ENCODE measurements around the gene HOXA11.

Gene HOXA11

DNA sequence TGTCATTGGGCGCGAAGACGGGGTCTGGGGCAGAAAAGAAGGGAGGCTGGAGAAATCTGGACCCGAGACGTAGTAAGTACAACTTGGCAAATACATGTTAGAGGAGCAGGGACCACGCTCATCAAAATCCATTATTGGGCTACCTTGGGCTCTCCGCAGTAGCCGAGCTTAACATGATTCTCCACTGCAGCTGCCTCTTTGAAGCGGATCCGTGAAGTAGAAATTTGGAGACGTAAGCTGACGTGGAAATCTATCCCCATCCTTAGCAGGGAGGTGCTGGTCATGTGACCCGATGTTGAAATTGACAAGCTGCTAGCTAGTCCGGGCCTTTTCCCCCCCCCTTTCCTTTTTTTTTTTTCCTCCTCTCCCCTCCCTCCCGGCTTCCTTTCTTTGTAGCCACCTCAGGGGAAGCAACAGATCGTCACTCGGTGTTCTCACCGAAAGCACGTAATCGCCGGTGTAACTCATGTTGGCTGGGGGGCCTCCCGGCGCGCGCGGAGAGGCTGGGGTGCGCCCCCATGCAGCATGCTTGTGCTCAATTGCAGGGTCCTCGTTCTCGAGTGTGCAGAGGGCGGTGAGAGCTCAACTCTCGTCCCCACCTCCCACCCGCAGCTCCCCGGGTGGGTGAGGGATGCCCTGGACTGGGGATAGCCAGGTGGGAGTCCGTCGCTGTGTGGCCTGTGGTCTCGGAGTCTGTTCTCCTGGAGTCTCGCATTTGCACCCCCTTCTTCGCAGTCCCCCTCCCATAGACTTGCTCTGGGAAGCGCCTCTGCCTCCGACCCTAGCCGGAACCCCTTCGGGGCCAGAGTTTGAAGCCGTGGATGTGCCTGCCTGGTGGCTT, at the start of gene HOXA11:
TSS of gene HOXA11 (minus strand) at position 220 of the 841 bp plus-strand sequence. CDS start at position 132, 88 bp downstream.
- no peak for DNase-seq (ENCODE audit: low read depth)

DNA sequence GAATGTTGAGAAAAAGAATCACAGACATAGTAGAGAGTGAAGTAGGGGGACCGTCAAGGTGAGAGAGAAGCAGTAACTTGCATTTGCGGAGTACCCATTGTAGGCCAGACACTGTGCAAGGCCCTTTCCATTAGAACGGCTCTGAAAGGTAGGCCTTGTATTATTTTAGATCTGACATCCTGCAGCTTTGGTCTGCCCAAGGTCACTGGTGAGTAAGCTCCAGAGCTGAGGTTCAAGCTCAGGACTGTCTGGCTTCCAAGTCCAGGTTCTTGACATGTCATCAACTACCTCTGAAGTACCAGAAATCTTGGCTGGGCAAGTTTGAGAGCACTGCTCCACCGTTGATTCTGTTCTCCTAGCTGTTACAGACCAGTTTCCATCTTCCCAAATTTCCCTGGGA, 44.4 kb upstream of the HOXA11 start:
- DNase-seq (ENCODE audit: low read depth) = no peak

DNA sequence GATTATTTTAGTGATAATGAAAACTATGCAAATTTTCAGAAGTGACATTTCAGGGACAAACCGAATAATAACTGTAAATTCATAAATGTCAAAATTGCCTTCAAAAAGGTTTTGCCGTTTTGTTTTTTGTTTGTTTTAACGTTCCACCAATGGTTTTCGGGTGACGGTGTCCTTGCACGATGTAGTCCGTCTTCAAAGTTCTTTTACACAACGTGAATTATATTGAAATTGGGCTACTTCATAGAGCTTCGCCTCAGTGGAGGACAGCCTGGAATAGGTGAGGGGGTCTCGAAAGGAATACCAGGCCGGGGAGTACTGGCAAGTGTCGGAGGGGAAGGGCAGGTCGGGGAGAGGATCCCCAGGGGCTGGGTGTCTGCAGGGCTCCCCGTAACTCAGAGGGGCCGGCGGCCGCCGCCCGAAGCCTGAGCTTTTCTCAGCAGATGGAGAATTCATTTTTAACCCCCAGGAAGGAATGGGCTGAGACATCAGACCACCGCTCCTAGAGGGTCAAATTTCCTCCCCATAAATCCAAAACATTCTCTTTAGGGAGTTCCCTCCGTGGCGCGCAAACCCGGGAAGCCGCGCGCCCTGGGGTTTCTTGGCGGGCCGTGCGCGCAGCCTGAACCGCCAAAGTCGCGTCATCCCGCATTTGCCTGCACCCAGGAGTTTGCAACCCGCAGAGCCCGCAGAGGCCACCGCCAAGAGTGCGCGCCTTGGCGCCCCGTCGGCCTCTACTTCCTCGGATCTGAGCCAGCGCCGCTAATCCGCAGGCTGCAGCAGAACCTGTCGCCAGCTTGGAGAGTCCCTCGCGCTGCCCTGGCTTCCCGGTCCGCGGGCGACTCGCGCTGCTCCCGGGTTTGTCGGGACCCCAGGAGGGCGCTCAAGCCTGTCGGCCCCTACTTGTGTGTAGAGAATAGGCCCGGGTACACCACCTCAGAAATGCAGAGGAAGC, 40.2 kb upstream of the HOXA11 start:
- DNase-seq (ENCODE audit: low read depth) = no peak

DNA sequence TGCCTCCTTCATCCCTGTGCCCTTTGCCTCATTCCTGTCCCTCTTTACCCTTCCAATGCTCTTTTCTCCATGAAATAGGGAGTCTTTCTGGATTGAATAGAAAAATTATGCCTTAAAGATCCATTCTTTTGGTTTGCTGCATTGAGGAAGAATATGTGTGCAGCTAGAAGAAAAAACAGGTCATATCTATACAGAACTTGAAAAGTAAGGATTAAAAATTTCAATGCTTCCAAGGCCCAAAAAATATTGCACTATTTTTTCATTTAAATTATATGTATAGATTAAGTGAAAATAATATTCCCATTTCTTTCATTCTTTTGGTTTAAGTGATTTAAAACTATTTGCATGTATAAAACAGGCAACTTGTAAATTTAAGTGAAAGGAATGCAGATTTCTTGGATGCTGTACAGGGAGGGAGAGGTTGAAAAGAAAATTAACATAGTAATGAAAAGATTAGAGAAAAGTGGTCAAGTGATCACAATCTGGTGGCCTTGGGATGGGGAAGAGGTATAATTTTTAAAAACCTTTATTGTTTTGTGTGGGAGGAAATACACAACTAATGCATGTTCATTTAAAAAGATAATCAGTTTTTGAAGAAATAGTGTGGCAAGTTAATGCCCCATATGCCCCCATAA, 39.0 kb upstream of the HOXA11 start:
- DNase-seq (ENCODE audit: low read depth) = no peak

DNA sequence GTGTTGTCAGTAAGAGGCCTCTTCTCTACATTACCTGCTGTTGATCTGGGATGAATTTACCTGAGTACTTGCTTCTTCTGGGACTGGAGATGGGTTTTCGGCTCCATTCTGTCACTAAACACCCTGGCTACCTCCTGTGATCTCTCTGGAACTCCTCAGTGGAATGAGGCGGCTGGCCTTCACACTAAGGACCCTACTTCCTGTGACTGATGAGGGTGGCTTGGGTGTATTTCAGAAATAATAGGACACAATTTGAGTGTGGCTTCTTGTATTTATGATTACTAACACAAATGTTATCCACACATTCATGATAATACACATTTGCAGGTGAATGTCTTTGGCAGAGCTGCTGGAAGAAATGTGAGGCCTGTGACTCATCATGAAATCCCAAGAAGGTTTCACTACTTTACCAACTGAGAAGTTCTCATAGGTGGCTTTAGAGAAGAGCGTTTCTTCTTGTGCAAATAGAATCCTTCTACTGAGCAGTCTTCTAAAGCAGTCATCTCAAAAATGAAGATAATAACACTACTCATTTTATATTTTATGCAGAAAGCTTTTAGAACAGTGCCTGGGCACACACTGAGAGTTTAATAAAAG, 36.3 kb upstream of the HOXA11 start:
- DNase-seq (ENCODE audit: low read depth) = no peak

DNA sequence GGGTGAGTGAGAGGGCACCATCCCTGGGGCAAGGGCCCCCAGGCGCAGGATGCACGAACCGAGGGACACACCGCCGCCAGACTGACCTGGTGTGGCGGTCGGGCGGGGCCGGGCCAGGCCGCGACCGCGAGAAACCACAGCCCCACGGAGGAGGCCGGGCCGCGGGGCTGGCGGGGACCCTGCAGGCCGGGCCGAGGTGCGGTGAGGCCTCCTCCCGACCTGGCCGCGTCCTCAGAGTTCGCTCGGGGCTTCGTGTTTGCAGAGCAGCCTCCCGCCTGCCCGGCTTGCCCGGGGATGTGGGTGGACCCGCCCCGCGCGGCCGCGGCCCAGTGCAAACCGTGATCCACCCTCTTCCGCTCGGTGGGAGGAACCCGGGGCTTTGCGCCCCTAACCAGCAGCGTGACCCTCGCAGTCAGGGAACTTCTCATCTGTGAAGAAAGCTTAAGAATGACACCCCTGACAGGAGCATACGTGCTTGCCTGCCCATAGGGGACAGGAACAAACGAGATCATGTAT, 35.5 kb upstream of the HOXA11 start:
- no peak for DNase-seq (ENCODE audit: low read depth)

DNA sequence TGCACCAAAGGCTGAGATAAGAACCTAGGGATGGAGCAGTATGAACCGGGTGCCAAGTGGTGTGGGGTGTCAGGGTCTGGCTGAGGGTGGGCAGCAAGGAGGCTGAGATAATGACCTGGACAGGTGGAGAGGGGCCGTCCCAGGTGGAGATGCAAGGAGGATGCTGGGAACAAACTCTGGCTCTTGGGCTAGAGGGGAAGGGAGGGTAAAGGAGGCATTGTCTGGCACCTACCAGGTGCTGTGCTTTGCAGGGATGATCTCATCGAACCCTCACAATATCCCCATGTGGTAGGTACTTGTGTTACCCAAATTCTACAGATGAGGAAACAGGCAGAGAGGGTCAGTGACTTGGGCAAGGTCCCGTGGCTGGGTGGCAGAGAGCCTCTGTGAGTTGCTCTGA, 34.8 kb upstream of the HOXA11 start:
- DNase-seq (ENCODE audit: low read depth) = no peak

DNA sequence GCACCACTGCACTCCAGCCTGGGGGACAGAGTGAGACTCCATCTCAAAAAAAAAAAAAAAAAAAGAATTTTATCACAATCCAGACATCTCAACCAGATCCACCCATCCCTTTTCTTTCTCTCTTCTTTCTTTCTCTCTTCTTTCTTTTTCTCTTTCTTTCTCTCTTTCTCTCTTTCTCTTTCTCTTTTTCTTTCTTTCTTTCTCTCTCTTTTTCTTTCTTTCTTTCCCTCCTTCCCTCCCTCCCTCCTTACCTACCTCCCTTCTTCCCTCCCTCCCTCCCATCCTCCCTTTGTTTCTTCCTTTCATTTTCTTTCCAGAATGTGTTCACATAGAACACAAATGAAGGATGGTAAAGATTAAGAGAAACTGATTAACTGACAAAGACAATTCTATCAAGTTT, 32.9 kb upstream of the HOXA11 start:
- DNase-seq (ENCODE audit: low read depth) = no peak

DNA sequence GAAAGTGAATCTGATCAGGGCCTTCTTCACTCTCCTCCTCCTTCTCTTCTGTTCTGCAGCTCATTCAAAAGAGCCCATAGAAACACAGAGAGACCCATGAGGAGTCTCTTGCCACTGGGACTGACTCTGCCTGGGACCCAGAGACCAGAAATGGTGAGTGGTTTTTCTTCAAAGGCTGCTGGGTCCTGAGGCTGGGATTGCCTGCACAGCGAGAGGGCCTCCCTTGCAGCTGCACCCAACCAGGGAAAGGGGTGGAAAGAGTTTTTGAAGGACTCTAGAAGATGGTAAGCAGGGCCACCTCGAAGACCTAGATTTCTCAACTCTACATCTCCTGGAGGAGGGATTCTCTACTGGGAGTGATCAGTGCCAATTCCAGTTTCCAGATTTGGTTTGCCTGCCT, 30.3 kb upstream of the HOXA11 start:
- no peak for DNase-seq (ENCODE audit: low read depth)

DNA sequence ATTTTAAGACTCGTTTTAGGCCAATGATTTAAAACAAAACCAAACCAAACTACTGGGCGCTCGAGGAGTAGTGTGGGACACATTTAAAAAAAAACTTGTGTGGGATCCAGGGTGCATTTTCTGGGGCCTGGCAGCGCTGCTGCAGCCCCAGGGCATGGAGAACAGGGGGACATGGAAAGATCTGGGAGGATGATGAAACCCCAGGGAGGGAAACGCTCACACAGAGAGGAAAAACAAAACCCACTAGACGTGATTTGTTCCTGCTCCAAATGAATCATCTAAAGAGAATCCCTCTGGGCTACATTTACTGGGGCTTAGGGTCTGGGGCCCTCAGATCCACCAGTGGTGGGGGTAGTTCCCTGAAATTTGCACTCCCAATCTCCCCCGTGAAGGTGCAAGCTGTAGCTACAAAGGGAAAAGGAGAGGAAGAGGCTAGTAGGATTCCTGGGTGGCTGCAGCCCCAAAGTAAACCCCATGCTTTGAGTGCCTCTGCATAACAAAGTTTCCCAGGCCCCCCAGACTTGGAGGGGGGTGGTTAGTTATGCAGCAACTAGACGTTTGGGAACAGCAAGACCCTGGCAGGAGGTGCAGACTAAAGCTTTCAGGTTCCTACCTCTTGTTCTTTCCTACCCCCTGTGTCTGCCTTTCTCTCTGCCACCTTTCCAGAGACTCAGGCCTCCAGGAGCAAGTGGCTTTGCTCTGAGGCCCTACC, 29.4 kb upstream of the HOXA11 start:
- DNase-seq (ENCODE audit: low read depth) = no peak

DNA sequence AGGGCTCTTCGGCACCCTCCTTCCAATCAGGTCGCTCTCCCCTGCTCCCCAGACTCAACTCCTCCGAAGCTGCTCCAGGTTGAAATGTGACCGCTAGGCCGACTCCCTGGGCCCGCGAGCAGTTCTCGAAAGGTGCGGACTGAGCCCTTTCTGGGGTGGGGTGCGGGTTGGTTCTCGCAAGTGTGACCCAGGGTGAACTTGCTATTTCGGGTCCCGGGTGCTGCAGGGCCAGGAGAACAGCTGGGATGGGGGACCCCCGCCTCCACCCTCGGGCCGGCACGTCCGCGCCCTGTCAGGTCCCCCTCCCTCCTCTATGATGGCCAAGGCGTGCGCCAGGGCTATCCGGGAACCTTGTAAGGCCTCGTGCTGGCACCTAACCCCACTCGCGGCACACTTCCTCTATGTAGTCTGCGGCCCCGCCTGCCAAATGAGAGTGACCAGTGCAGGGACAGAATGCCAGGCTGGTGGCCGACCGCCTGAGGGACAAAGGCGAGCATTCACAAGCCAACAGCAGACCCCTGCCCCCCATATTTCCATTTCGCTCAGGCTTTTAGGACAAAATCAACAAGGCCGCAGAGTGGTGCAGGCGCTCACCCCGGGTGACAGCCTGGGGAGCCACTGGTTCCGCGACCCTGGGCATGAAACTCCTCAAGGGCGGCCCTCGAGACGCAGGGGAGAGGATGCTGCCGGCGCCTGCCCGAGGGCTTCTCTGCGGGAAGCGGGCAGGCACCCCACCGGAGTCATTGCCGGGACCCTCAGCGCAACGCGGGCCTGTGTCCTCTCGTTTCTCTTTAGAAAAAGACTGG, 28.6 kb upstream of the HOXA11 start:
- no peak for DNase-seq (ENCODE audit: low read depth)

DNA sequence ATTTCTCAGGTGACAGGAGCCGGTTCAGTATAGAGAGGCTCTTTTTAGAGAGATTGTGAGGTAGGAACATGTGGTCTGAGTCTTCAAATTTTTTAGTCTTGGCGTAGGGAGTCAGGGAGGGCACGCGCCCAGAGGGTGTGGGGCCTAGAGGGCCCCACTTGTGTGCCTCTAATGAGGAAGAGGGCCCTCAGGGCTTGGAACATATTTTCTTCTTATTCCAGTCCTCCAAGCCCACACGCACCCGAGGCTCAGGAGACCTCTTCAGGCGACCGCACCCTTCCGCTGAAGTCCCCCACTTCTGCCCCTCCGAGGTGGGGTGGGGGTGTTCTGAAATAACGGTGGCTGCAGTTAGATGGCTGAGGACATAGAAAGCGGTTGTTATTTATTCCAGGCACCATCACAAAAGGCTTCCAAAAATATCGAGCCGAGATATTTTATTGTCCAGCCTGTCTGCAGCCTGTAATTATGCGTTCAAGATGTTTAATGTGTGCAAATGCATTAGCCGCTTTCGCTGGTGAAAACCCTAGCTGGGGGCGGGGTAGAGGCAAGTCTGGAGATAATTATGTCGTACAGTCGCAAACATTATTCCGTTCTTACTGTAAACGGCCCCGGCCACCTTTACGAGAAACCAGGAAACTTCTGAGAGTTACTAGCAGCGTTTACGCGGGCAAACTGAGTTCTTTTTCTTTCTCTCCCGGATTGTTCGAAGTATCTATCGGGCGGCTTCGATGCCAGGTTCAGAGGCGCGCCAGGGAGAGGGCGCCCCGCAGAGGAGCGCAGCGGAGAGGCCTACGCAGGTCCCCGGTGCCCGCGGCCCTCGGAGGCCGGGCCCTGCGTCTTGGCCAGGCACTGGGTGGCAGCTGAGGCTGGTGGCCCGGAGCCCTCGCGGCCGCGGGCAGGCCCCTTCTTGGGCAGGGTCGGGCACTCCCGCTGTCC, 27.7 kb upstream of the HOXA11 start:
- DNase-seq (ENCODE audit: low read depth) = no peak

DNA sequence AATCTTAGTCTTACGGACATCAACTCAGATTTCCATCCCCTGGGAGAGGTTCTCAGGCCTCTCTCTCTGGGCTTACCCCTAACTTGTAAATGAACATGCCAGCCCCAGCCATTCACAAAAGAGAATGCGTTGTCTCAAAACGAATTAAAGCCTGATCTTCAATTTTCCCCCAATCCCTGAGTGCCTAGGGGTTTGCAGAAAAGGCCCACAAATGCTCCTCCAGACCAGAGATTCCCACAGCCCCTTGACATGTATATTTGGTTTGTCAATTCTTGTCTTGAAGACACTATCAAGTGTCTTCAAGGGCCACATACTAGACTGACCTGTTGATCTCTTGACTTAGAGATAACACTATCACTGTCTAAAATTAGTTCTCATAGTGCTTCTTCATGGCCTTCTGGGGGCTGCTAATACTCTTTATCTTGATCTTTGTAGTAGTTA, 26.8 kb upstream of the HOXA11 start:
- no peak for DNase-seq (ENCODE audit: low read depth)

DNA sequence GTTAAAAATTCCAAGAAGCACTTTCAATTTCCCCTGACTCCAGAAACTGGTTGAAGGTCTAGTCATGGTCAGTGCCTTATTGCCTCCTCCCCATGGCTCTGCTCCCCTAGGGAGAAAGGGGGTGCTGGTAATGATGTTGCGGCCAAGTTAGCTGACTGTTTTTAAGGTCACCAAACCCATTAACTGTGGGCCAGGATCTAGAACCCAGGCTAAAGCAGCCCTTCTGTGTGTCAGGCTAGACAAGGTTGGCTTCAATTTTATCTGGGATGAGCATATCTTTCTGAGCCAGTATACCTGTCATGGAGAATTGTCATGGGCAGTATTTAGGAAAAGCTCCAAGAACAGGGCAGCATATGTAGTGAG, 26.0 kb upstream of the HOXA11 start:
- no peak for DNase-seq (ENCODE audit: low read depth)

DNA sequence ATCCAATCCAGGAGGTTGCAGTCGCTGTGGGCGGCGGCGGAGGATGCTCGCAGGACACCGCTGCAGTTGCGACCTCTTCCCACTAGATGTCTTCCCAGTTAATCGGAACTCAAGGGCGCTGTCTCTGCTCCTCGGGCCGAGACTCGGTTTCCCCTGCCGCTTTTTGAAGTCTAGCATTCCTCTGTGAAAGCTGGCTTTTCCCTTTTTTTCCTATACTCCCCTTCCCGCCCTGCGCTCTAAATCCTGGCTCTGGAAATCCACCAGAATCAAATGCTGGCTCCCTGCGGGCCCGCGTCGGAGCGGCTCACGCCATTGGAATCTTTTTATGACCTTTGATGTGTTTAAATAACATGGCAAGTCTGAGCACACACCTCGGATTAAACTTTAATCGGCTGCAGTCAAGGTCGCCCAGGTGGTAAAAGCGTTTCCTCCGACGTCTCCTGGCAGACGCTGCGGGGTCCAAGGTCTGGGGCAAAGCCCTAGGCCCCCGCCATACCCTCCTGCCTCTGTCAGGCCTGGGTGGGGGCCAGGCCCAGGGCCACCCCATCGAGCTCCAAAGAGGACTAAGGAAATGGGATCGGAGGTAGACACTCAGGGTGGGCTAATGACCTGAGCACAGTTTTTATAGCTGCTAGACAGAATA, 25.5 kb upstream of the HOXA11 start:
- DNase-seq (ENCODE audit: low read depth) = no peak

DNA sequence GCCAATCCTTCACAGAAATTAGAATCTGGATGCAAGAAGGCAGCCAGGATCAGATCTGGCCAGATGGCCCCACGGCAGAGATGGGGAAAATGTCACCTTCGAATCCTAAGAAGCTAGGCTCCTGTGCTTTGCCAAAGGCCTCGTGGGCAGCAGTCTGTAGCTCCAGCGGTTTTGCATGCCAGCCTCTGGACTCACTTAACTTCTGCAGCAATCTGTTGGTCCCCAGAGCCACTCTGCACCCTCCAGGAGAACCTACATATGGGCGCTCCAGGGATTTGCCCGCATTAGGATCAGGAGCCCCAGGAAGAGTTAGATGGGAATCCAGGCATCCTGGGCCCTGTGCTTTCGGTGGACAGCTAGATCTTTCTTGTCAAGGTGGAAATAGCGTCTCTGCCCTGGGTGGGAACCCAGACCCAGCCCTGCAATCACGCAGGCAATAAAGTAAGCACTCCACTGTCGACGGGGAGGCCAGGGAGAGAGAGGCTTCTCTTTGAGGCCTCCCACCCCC, 25.0 kb upstream of the HOXA11 start:
- no peak for DNase-seq (ENCODE audit: low read depth)

DNA sequence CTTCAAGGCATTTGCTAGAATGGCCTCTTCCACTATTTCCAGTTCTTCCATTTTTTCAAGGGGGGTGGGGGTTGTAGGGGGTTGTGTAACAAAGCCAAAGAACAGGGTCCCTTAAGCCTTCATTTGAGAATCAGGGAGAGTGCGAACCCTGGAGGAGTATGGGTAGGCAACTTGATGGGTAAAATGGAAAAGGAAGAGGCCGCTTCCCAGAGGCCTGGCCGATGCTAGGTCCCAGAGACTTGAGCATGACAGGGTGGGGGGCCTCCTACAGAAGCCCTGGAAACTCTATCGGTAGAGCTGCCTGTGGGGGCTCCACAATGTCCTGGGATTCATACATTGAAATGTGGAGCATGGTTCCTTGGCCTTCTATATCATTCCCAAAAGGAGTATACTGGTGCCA, 24.0 kb upstream of the HOXA11 start:
- no peak for DNase-seq (ENCODE audit: low read depth)

DNA sequence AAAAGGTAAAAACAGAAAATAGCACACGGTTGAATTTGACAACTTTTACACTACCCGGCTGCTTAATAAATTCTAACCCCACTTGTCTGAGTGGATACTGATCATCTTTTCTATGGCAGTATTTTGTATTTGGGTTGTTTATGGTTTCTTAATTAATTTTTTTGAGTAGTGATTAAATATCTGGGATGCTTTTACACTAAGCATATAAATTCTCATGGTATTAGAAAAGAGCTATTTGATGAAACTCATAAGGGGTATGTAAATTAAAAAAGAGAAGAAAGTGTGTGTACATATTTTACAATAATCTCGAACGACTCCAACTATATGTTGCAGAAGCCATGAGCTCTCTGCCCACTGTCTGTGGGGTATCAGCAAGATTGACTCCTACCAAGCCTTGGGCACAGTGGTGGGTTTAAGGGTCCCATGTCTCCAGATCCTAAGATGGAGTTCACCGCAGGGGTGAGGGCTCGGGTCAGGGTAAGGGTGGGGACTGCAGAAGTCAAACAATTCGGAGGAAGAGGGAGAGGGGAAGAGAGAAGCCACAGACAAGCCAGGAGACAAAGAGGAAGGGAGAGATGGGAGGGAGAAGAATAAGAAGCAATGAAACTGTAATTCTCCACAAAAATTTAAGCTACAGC, 22.4 kb upstream of the HOXA11 start:
- no peak for DNase-seq (ENCODE audit: low read depth)

Measured in HS-5 (cell line).